Fibroblast of skin of right biceps (primary cell): ENCODE data around the gene FCGR3B.
"Not testable (repeated sequence)": the region's sequence is repeated elsewhere in the genome, so short reads cannot be mapped to it uniquely, and the experiment has no call there.

ENCODE experiments used
- DNase-seq: peaks from one replicate; pipeline ENCODE4 v3.0.0-alpha.2; 2013

FCGR3B gene

DNA sequence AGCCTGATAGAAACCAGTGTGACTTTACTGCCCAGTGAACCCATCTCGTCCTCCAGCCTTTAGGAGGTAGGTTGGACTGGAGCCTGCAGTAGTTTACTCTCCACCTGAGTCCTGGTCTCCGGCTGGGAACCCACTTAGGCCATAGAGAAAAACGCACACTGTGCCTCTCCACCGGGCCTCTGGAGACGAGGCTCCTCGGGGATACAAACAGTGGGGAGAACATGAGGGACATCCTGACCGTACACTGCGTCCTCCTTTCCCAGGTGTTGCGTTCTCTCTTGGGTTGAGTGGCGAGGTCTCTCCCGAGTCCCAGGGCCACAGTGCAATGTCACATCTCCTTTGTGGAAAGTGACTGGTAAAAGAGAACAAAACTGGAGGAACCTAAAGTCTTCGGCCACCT is 26.0 kb downstream of the FCGR3B start:
- not testable (repeated sequence) for DNase-seq

DNA sequence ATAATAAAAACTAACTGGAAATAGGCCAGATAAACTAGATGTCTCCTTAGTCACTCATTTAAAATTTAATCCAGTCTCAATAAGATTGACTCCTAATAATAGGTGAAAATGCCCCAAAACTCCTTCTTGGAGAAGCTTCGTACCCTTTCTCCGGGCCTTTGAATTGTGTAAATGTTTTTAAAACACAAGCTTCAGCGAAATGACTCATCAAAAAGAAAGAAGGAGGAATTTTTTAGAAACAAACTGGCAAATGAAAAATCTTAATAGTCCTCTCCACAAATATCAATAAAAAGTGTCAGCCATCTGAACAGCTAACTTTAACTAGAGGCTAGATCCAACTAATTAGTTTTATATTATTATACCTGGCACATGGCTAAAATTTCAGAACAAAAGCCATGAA is 33.9 kb downstream of the FCGR3B start:
- DNase-seq = not testable (repeated sequence)

DNA sequence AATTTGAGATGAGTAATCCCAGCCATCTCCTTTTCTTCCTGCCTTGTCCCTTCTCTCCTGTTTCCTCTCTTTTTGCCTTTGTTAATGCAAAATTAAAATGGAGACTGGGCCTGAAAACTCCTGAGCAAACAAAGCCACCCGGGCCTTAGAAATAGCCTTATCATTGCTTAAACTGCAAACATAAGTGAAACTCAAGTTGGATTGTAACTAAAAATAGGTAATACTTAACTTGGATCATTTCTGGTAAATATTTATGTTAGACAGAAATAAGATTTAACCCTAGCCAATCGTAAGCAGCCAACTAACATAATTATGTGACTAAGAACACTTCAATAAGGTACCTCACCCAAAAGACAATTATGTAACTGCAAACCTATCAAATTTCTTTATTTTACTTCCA is 35.4 kb downstream of the FCGR3B start:
- not testable (repeated sequence) for DNase-seq

DNA sequence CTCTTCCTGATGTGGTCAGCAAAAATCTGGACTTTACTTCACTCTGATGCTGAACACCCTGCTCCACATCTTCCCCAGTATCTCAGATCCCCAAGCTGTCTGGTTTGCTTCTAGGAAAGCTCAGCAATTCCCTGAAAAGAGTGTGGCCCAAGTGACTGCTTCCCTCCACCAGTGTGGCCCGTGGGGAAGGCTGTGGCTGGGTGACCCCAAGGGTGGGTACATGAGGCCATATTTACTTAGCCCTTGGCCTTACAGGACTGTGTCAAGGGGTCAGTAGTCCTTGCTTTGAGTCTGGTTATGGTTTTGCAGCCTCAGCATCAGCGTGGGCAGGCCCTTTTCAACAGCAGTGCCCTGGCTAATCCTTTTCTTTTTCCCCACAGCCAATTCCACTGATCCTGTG is 35.8 kb downstream of the FCGR3B start:
- not testable (repeated sequence) for DNase-seq

DNA sequence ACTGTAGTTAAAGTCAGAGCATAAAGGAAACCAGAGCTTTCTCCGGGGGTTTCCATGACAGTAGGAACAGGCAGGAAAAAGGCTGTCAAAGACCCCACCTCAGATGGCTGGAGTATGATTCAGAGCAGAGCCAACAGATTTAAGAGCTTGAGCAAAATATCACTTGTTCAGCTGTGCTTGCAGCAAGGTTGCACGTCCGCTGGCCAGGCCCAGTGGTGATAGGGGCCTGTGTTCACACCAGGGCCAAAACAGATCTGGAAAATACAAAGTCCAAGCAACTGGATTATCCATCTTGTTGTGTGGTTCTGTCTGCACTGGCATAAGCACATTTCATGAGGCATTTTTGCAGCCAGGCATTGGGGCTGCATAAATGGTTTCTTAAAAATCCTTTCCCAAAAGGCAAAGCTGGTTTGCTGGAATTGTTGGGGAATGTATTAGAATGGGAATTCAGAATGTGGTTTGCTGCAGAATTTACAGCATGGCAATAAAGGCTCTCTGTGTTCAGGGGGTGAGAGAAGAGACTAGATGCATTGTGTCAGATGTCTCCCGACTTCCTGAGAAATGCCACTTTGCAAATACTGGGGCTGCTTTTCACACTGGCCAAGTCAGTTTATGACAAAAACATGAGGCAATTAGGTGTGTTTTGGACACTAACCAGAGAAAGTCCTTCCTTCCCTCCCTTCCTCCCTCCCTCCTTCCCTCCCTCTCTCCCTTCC is 36.5 kb downstream of the FCGR3B start:
- not testable (repeated sequence) for DNase-seq

DNA sequence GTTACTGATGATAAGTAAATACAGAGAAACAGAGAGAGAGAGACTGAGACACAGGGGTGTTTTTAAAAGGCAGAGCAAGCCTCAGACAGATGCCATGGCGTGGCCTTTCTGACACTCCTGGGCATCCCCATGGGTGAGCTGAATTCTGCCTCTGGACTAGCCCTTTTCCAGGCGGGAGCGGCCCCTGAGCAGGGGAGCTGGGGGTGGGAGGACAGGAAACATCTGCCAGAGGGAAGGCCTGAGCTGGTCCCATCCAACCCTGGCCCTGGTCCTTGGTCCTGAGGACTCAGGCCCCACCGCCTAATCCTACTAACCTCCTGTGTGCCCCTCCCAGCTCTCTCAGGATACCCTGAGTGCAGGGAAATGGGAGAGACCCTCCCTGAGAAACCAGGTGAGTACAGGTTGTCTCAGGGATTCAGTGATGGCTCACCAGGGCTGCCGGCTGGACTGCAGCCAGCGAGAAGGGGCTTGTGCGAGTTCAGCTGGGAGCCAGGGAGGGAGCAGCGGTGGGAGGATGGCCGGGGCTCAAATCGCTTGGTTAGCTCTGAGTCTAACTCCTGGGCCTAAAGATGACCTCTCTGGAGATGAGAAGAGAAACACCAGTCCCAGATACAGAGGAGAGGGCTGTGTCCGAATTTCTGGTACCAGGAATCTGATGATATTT is 37.8 kb downstream of the FCGR3B start:
- not testable (repeated sequence) for DNase-seq

DNA sequence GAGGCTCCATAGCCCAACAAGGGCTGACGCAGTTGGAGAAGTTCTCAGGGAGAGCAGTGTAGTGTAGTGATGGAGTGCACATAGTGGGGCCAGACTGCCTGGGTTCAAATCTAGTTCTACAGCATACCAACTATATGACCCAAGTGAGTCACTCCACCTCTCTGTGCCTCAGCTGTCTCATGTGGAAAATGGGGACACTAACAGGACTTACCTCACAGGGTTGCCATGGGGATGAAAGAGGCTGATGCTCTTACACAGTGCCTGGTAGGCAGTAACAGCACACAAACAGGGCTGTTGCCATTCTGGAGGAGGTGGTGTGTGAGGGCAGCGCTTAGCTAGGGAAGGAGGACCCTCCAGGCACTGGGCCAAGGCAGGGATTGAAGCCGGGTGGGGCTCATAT is 38.4 kb downstream of the FCGR3B start:
- not testable (repeated sequence) for DNase-seq

DNA sequence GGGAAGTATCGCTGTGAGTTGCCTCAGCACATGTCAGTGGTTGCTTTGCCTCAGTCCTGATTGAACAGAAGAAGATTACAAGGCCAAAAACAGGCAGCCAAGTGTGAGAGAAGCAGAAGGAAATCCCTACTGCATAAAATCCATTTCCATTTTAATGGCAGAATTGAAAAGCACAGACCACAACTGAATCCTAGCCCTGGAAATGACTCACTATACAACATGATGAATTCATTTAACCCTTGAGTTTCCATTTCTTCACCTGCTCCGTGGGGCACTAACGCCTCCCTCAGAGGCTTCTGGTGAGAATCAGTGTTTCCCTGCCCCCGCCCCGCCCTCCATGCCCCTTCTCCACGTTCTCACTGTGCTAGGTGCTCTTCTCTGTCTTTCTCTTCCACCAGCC is 41.1 kb downstream of the FCGR3B start:
- DNase-seq = not testable (repeated sequence)

DNA sequence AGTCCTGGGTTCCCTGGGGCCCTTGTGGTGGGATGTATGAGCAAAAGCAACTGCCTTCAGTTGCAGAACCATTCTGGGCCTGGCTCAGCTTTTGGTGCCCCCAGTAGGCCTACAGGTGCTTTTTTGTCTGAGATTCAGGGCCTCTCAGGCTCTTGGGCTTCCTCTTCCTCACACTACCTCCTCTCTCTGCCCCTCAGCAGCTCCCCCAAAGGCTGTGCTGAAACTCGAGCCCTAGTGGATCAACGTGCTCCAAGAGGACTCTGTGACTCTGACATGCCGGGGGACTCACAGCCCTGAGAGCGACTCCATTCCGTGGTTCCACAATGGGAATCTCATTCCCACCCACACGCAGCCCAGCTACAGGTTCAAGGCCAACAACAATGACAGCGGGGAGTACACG is 41.6 kb downstream of the FCGR3B start:
- not testable (repeated sequence) for DNase-seq

DNA sequence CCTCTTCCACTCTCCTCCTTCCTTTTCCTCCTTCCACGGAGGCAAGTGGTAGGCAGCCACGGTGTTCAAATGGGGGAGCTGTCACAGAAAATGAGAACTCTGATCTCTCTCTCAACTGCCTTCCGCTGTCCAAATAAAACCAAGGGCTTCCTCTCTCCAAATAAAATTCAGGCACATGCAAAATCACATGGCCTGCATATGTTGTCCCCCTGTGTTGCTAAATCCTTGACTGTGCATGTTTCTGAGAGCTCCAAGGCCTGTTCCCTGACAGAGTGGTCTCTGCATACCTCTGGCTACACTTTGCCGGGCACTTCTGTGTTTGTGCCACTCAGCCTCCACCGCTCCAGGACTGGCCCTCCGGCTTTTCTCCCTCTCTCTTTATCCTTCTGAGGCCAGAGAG is 42.4 kb downstream of the FCGR3B start:
- DNase-seq = not testable (repeated sequence)

DNA sequence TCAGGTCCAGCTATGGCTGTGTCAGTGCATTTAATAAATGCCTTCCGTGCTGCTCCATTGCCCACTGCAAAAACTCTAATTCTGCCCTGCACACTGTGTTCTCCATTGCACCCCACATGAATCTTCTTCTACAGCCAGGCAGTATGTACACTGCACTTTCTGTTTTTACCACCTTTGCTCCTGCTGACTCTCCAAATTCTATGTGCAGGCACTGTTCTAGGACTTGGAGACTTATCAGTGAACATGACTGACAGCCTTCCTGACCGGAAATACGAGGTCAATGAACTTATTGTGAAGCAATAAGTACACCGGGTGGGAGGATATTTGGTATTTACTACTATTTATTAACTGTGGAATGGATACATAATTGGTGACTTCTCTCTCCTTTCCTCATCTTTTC is 48.1 kb downstream of the FCGR3B start:
- not testable (repeated sequence) for DNase-seq

DNA sequence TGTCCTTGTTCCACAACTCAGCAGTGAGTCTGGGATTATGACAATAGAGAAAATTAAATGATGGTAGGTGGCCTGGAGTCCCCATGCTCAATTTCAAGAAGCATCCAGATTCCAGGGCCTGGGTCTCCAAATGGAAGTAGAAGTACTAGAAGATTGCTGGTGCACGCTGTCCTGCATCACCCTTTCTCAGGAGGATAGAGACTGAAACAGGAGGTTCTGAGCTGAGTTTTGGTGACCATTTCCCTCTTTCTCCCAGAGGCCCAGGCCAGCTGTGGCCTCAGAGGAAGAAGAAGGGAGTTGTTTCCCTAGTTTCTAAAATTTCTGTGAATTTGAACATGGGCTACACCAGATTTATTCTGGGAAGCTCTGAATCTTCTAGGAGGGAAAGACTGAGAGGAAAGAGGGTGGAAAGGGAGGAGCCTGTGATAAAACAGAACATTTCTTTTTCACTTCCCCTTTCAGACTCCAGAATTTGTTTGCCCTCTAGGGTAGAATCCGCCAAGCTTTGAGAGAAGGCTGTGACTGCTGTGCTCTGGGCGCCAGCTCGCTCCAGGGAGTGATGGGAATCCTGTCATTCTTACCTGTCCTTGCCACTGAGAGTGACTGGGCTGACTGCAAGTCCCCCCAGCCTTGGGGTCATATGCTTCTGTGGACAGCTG is 50.0 kb downstream of the FCGR3B start:
- DNase-seq = not testable (repeated sequence)

DNA sequence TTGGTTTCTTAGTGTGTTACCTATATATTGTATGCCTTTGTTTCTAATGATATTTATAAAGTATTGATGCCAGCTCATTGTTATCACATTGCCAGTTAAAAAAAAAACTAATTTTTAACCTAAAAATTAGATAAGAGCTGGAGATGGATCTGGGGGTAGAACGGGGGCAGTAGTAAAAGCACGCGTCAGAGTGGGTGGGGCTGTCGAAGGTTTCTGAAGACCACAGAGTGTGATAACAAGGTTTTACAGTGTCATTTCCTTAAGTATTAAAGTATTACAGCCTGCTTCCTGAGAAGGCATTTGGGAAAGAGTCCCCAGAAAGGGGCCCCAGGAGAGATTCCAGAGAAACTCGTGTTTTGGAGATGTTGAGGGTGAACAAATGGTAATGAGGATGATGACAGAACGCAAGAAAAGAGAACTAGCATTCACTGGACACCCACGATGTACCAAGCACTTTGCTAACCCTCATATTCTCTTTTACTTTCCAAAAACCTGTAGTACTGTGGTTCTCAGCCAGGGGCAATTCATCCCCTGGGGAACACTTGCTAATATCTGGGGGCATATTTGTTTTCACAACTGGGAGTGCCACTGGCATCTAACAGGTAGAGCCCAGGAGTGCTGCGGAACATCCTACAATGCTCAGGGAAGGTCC is 51.0 kb downstream of the FCGR3B start:
- not testable (repeated sequence) for DNase-seq

DNA sequence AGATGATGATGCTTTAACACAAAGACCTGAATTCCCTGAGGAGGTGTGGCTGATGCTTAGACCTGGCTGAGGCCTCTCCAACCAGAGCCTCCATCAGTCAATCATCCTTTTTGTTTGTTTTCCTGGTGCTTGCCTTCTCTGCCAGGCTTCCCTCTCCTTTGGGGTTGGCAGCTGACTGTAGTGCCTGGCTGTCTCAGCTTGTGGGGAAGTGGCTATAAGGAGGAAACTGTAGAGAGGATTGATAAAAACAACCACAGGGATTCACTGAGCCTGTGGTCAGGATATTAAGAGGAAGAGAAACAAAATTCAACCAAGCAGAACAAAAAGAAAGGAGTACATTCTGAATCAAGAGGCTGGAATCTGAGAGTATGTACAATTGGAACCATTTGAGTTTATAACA is 54.3 kb downstream of the FCGR3B start:
- not testable (repeated sequence) for DNase-seq
